ENCODE data around the gene ZNF319.

Gene ZNF319

DNA sequence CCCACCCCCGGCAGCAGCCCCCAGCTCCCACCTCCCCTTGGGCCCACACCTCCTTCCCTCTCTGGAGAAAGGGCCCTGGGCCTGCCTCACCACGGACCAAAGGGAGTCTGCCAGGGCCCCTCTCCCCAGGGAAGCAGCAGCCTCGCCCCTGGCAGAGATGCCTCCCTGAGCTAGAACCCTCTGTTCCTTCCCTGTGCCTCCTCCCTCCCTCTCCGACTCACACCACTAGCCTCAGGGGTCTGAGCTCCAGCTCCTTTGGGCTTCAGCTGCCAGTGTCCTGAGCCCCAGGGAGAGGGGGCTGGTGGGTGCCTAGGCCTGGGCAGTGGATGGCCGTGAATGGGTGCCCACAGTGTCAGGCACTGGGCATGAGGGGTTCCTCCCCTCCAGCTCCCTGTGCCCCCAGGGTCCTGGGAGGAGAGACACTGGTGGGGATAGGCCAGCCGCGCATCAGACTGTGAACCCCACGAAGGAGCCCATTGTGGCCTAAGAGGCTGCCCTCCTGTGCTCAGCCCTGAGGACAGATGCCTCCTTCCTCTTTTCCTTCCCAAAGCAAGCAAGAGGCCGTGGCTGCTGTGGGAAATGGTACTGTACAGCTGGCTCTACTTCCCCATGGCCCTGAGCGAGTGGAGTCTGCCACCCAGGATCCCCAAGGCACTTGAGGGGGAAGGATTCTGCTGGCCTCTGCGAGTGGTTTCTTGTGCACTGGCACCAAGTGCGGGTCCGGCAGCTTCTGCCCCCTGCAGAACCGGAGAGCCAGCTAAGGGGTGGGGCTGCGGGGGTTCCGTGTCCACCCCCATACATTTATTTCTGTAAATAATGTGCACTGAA is 45.8 kb upstream of the ZNF319 start:
- POLR2A ChIA-PET = no interaction called here
- TF ChIP-seq, protein P1, sequence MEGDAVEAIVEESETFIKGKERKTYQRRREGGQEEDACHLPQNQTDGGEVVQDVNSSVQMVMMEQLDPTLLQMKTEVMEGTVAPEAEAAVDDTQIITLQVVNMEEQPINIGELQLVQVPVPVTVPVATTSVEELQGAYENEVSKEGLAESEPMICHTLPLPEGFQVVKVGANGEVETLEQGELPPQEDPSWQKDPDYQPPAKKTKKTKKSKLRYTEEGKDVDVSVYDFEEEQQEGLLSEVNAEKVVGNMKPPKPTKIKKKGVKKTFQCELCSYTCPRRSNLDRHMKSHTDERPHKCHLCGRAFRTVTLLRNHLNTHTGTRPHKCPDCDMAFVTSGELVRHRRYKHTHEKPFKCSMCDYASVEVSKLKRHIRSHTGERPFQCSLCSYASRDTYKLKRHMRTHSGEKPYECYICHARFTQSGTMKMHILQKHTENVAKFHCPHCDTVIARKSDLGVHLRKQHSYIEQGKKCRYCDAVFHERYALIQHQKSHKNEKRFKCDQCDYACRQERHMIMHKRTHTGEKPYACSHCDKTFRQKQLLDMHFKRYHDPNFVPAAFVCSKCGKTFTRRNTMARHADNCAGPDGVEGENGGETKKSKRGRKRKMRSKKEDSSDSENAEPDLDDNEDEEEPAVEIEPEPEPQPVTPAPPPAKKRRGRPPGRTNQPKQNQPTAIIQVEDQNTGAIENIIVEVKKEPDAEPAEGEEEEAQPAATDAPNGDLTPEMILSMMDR (IDR thresholded peaks at IDR 0.05; ENCODE audit: insufficient read depth, low read length, missing control alignments) = no peak
- CTCF ChIA-PET = no interaction called here
- no peak overlapping the region for H3K4me3 ChIP-seq (ENCODE audit: low read depth, low read length)
- DNase-seq (ENCODE audit: low read depth, low spot score) = no peak

DNA sequence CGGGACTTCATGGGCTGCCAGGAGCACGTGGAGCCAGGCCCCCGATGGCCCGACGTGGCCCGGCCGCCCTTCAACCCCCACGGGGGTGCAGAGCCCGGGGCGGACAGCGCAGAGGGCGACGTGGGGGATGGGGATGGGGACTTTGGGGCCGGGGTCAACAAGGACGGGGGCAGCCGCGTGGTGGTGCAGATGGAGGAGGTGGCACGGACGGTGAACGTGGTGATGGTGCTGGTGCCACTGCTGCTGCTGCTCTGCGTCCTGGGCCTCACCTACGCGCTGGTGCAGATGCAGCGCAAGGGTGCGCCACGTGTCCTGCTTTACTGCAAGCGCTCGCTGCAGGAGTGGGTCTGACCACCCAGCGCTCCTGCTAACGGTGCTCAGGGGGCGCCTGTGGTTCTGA is 44.6 kb upstream of the ZNF319 start:
- POLR2A ChIA-PET = no interaction called here

DNA sequence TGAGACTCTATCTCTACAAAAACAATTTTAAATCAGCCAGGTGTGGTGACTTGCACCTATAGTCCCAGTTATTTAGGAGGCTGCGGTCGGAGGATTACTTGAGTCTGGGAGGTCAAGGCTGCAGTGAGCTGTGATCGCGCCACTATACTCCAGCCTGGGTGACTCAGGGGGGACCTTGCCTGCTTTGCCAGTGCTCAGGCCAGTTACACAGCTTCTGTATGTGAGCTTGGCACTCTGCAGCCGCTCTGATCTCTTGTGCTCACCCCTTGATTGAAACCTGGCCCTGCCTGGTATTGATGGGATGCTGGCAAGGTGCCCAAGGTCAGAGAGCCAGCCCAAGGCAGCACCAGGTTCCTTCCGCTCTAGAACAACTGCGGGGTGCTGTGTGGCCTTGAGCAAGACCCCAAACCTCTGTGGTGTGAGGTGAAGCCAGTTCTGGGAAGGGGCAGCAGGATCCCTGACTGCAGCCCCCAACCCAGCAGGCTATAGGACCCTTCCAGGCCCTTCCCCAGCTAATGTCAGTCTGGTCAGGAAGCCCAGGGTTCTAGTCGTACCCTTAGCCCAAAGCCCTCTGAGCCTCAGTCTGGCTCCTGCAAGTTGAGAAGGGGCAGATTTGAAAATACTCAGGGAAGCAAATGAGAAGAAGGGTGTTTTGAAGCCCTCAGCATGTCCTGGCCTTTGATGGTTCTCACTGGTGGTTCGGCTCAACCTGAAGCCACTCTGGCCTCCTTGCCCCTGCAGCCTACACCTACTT is 44.0 kb upstream of the ZNF319 start:
- ChIA-PET POLR2A (interaction anchor here (0.6 kb wide), 1 partner anchor 110 kb away, joined by 3 read pairs; no protein-coding TSS in a partner anchor), CTCF (no interaction called here)
- TF ChIP-seq, protein P1 (IDR thresholded peaks at IDR 0.05; ENCODE audit: insufficient read depth, low read length, missing control alignments) = no peak
- no peak for DNase-seq (ENCODE audit: low read depth, low spot score)
- no peak overlapping the region for H3K4me3 ChIP-seq (ENCODE audit: low read depth, low read length)

More for the DNA sequence above, 44.6 kb upstream of the ZNF319 start:
- H3K4me3 ChIP-seq (ENCODE audit: low read depth, low read length) = no peak overlapping the region
- no peak for DNase-seq (ENCODE audit: low read depth, low spot score)
- CTCF ChIA-PET = no interaction called here
- TF ChIP-seq, protein P1 (IDR thresholded peaks at IDR 0.05; ENCODE audit: insufficient read depth, low read length, missing control alignments) = no peak

DNA sequence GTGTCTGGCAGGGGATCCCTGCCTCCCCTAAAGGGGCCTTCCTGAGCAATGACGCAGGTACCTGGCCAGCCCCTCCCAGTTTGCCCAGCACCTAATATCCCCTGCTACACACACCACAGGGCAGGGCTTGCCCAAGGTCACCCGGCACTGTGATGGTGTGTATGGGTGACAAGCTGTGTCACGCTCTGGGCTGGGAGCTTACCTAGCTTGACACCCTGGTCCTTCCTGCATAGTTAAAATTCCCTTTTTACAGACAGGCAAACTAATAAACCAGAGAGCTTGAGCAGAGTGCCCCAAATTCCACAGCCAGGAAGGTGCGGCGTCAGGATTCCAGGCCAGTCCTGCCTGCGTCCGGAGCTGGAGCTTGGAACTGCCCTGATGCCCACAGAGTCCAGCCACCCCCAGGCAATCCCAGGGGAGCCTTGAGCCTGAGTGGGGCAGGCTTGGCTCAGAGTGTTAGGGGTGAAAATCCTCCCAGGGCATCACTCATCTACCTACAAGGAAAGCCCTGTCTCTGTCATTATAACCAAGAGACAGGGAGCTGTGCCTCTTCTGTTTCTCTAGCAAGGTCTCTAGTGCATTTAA is 43.2 kb upstream of the ZNF319 start:
- ChIA-PET POLR2A (no interaction called here), CTCF (no interaction called here)
- TF ChIP-seq, protein P1 (IDR thresholded peaks at IDR 0.05; ENCODE audit: insufficient read depth, low read length, missing control alignments) = no peak
- DNase-seq (ENCODE audit: low read depth, low spot score) = no peak
- no peak overlapping the region for H3K4me3 ChIP-seq (ENCODE audit: low read depth, low read length)

DNA sequence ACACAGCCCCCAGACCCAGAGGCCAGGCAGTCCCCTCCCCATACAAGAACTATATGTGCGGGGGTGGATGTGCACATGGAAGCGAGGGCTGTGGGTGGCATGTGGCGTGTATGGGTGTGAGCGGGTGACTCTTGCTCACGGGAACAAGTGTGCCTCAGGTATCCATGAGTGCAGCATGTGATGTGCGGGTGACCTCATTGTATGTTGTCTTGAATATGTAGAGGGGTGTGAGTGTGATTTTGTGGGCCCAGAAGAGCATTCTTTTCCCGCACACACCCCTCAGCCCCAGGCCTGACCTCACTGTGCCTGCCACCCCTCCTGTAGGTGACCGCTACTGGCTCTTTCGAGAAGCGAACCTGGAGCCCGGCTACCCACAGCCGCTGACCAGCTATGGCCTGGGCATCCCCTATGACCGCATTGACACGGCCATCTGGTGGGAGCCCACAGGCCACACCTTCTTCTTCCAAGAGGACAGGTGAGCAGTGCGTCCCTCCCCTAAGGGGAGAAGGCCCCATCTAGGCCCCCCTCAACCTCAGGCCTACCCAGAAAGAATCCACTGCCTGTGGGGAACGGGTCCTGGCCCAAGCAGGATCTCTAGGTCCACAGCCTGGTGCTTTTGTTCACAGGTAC is 42.5 kb upstream of the ZNF319 start:
- H3K4me3 ChIP-seq (ENCODE audit: low read depth, low read length) = no peak overlapping the region
- TF ChIP-seq, protein P1 (IDR thresholded peaks at IDR 0.05; ENCODE audit: insufficient read depth, low read length, missing control alignments) = no peak
- ChIA-PET CTCF (no interaction called here), POLR2A (no interaction called here)
- DNase-seq (ENCODE audit: low read depth, low spot score) = no peak

Data from AG04449 (cell line).